A549 (cell line): ENCODE data around the gene ABCC1.

Experiments
- NR3C1 ChIP-seq: fragments of >200 bp; sonication (Bioruptor Twin); formaldehyde crosslinking; IDR thresholded peaks from 3 replicates; pipeline ENCODE4 v1.6.1; 2017
- RCOR1 ChIP-seq: fragments of 150-350 bp; IDR thresholded peaks from 2 replicates; pipeline ENCODE4 v1.6.1; 2014; ENCODE audit warnings: antibody characterized with exemption, low read length, low read depth

- TF ChIP-seq NR3C1: no peak
- TF ChIP-seq RCOR1: no peak
Observed at GRCh38 chr16:15961571-15962090, 12.2 kb downstream of the ABCC1 start.
